ENCODE measurements around the gene SPAG9. TPM values are rescaled to one million over a fixed set of nuclear protein-coding genes. Genes with fewer than 3 reads are reported as not detected.

SPAG9 gene
- total RNA-seq, 1 experiment from 2014 or later = 129 TPM

- intact Hi-C loops (cut with micrococcal nuclease; ENCODE audit: unreplicated experiment) = loop anchor here (1.0 to 10.0 kb wide), 3 partner anchors 103 to 411 kb away; partner anchors contain the start of gene SPATA20
- no peak for TF ChIP-seq CTCF (IDR thresholded peaks at IDR 0.05; ENCODE audit: unreplicated experiment)
- Mint-ChIP-seq H3K4me3 (ENCODE audit: low read depth, unreplicated experiment) (no peak overlapping the region), H3K27ac (ENCODE audit: unreplicated experiment) (no peak overlapping the region), H3K4me1 (ENCODE audit: low read depth, unreplicated experiment) (peaks cover 11% of the 10 kb centered on the region), H3K36me3 (ENCODE audit: insufficient read depth, unreplicated experiment) (peaks cover 6% of the 10 kb centered on the region), H3K9me3 (ENCODE audit: low read depth, unreplicated experiment) (no peaks in the 10 kb centered on the region), H3K27me3 (ENCODE audit: unreplicated experiment) (no peaks in the 10 kb centered on the region)
- CTCF ChIA-PET = interaction anchor here (0.5 to 4.3 kb wide), 6 partner anchors 88 to 130 kb away, joined by 3 to 57 read pairs (median 3); partner anchors contain the start of gene TOB1
- no TSS peak for BruUV-seq (replicated peaks)
- DNase-seq = no peak
These were observed 165.0 kb downstream of the SPAG9 start for GRCh38 chr17:50955667-50956120.

- intact Hi-C loops (cut with micrococcal nuclease; ENCODE audit: unreplicated experiment) = loop anchor here (10.0 kb wide), 1 partner anchor 410 kb away; the partner anchor contains the start of gene SPATA20
- Mint-ChIP-seq H3K36me3 (ENCODE audit: insufficient read depth, unreplicated experiment) (peaks cover 11% of the 10 kb centered on the region), H3K4me3 (ENCODE audit: low read depth, unreplicated experiment) (no peak overlapping the region), H3K9me3 (ENCODE audit: low read depth, unreplicated experiment) (no peaks in the 10 kb centered on the region), H3K27ac (ENCODE audit: unreplicated experiment) (no peak overlapping the region), H3K27me3 (ENCODE audit: unreplicated experiment) (no peaks in the 10 kb centered on the region), H3K4me1 (ENCODE audit: low read depth, unreplicated experiment) (peaks cover 16% of the 10 kb centered on the region)
- CTCF ChIA-PET = interaction anchor here (0.5 to 4.3 kb wide), 3 partner anchors 99 to 130 kb away, joined by 3 to 57 read pairs (median 5); no protein-coding TSS in a partner anchor
- DNase-seq = no peak
- no peak for TF ChIP-seq CTCF (IDR thresholded peaks at IDR 0.05; ENCODE audit: unreplicated experiment)
- BruUV-seq (replicated peaks) = no TSS peak
These were observed 165.5 kb downstream of the SPAG9 start for GRCh38 chr17:50955160-50955559.

- Mint-ChIP-seq H3K4me1 (ENCODE audit: low read depth, unreplicated experiment) (peaks cover 21% of the 10 kb centered on the region), H3K27me3 (ENCODE audit: unreplicated experiment) (no peaks in the 10 kb centered on the region), H3K27ac (ENCODE audit: unreplicated experiment) (no peak overlapping the region), H3K36me3 (ENCODE audit: insufficient read depth, unreplicated experiment) (peaks cover 15% of the 10 kb centered on the region), H3K4me3 (ENCODE audit: low read depth, unreplicated experiment) (no peak overlapping the region), H3K9me3 (ENCODE audit: low read depth, unreplicated experiment) (no peaks in the 10 kb centered on the region)
- no peak for TF ChIP-seq CTCF (IDR thresholded peaks at IDR 0.05; ENCODE audit: unreplicated experiment)
- no peak for DNase-seq
- no TSS peak for BruUV-seq (replicated peaks)
- intact Hi-C loops (cut with micrococcal nuclease; ENCODE audit: unreplicated experiment) = loop anchor here (10.0 kb wide), 1 partner anchor 410 kb away; the partner anchor contains the start of gene SPATA20
- CTCF ChIA-PET = interaction anchor here (1.5 to 4.3 kb wide), 2 partner anchors 99 to 102 kb away, joined by 5 to 57 read pairs; no protein-coding TSS in a partner anchor
These were observed 166.0 kb downstream of the SPAG9 start for GRCh38 chr17:50954641-50955121.

GRCh38 chr17:50953831-50954601, 166.7 kb downstream of the SPAG9 start:
- intact Hi-C loops (cut with micrococcal nuclease; ENCODE audit: unreplicated experiment) = loop anchor here (10.0 kb wide), 1 partner anchor 409 kb away; the partner anchor contains the start of gene SPATA20
- Mint-ChIP-seq H3K4me3 (ENCODE audit: low read depth, unreplicated experiment) (no peak overlapping the region), H3K27ac (ENCODE audit: unreplicated experiment) (no peak overlapping the region)

More at GRCh38 chr17:50953831-50954601, 166.7 kb downstream of the SPAG9 start:
- BruUV-seq (replicated peaks) = no TSS peak
- peaks cover 27% of the 10 kb centered on the region for H3K4me1 Mint-ChIP-seq (ENCODE audit: low read depth, unreplicated experiment)
- TF ChIP-seq CTCF (IDR thresholded peaks at IDR 0.05; ENCODE audit: unreplicated experiment) = no peak
- no peaks in the 10 kb centered on the region for H3K27me3 Mint-ChIP-seq (ENCODE audit: unreplicated experiment)
- H3K9me3 Mint-ChIP-seq (ENCODE audit: low read depth, unreplicated experiment) = no peaks in the 10 kb centered on the region
- peaks cover 19% of the 10 kb centered on the region for H3K36me3 Mint-ChIP-seq (ENCODE audit: insufficient read depth, unreplicated experiment)
- CTCF ChIA-PET = interaction anchor here (0.7 to 4.3 kb wide), 3 partner anchors 101 to 191 kb away, joined by 3 to 57 read pairs (median 4); no protein-coding TSS in a partner anchor
- DNase-seq = no peak

All from Calu3 (cell line).